TTC549 (cell line): Measurements from ENCODE around the gene ACHE.
"Not testable (repeated sequence)": the region's sequence is repeated elsewhere in the genome, so short reads cannot be mapped to it uniquely, and the experiment has no call there.

Source experiments
- FAIRE-seq: peaks from 2 replicates; lab custom pipeline; 2012; peaks lifted over from hg19 to GRCh38; lab: Jason Lieb, UNC

The ACHE gene

GRCh38 chr7:100861616-100861985, 34.1 kb downstream of the ACHE start:
- no peak for FAIRE-seq

- FAIRE-seq: no peak
Observed at GRCh38 chr7:100860702-100861615, 34.7 kb downstream of the ACHE start.

- no peak for FAIRE-seq
Observed at GRCh38 chr7:100859856-100860255, 35.8 kb downstream of the ACHE start.

- FAIRE-seq: no peak
Observed at GRCh38 chr7:100856871-100857282, 38.8 kb downstream of the ACHE start.

- no peak for FAIRE-seq
Observed at GRCh38 chr7:100855515-100855914, 40.2 kb downstream of the ACHE start.

- FAIRE-seq: not testable (repeated sequence)
Observed at GRCh38 chr7:100854899-100855298, 40.8 kb downstream of the ACHE start.

- FAIRE-seq: no peak
Observed at GRCh38 chr7:100854146-100854895, 41.4 kb downstream of the ACHE start.

- FAIRE-seq: peak; percentile 13
Observed at GRCh38 chr7:100852048-100852872, 43.4 kb downstream of the ACHE start, which contains the start of gene SLC12A9. Gene SLC12A9 (plus strand): TSS chr7:100852713. CDS start chr7:100854198, 1,485 bp downstream.

GRCh38 chr7:100847360-100847759, 48.3 kb downstream of the ACHE start:
- no peak for FAIRE-seq

GRCh38 chr7:100840470-100841100, 55.1 kb downstream of the ACHE start:
- FAIRE-seq: no peak
